Measurements from ENCODE around the gene SCARB1. TPM values are rescaled to one million over a fixed set of nuclear protein-coding genes. Genes with fewer than 3 reads are reported as not detected.

Gene SCARB1
- total and polyA plus RNA-seq, 9 donors = 7.3 to 35.5 (median 25.7) TPM

GRCh38 chr12:124813782-124814181, 49.9 kb downstream of the SCARB1 start:
- 100% methylated on average over 1 of the region's 3 CpGs for WGBS (ENCODE audit: insufficient coverage)
- Histone ChIP-seq H3K36me3 (ENCODE audit: control insufficient read depth, insufficient read depth, low read length) (peaks cover 26% of the 10 kb centered on the region), H3K4me3 (ENCODE audit: low read length) (no peak overlapping the region), H3K9me3 (replicated peaks; ENCODE audit: control insufficient read depth, low read depth, low read length) (no peaks in the 10 kb centered on the region), H3K4me1 (ENCODE audit: control insufficient read depth, insufficient read depth, low read length) (peaks cover 11% of the 10 kb centered on the region), H3K27ac (ENCODE audit: low read length) (no peak overlapping the region), H3K27me3 (ENCODE audit: control insufficient read depth, insufficient read depth, low read length) (no peaks in the 10 kb centered on the region)
- no peak for DNase-seq

- Histone ChIP-seq H3K36me3 (ENCODE audit: control insufficient read depth, insufficient read depth, low read length) (peaks cover 26% of the 10 kb centered on the region), H3K27me3 (ENCODE audit: control insufficient read depth, insufficient read depth, low read length) (no peaks in the 10 kb centered on the region), H3K9me3 (replicated peaks; ENCODE audit: control insufficient read depth, low read depth, low read length) (no peaks in the 10 kb centered on the region), H3K27ac (ENCODE audit: low read length) (no peak overlapping the region), H3K4me1 (ENCODE audit: control insufficient read depth, insufficient read depth, low read length) (peaks cover 11% of the 10 kb centered on the region), H3K4me3 (ENCODE audit: low read length) (no peak overlapping the region)
- no CpG with 5 or more reads among the region's 2 CpGs for WGBS (ENCODE audit: insufficient coverage)
- DNase-seq = no peak
These were observed 50.7 kb downstream of the SCARB1 start for GRCh38 chr12:124812979-124813378.

- Histone ChIP-seq H3K4me3 (ENCODE audit: low read length) (no peak overlapping the region), H3K27ac (ENCODE audit: low read length) (no peak overlapping the region), H3K27me3 (ENCODE audit: control insufficient read depth, insufficient read depth, low read length) (no peaks in the 10 kb centered on the region), H3K36me3 (ENCODE audit: control insufficient read depth, insufficient read depth, low read length) (peaks cover 29% of the 10 kb centered on the region), H3K4me1 (ENCODE audit: control insufficient read depth, insufficient read depth, low read length) (peaks cover 11% of the 10 kb centered on the region), H3K9me3 (replicated peaks; ENCODE audit: control insufficient read depth, low read depth, low read length) (no peaks in the 10 kb centered on the region)
- WGBS (ENCODE audit: insufficient coverage) = 96% methylated on average over 7 of the region's 9 CpGs
- no peak for DNase-seq
These were observed 51.3 kb downstream of the SCARB1 start for GRCh38 chr12:124812356-124812755.

GRCh38 chr12:124811633-124812032, 52.0 kb downstream of the SCARB1 start:
- no peak for DNase-seq
- Histone ChIP-seq H3K9me3 (replicated peaks; ENCODE audit: control insufficient read depth, low read depth, low read length) (no peaks in the 10 kb centered on the region), H3K4me1 (ENCODE audit: control insufficient read depth, insufficient read depth, low read length) (peaks cover 11% of the 10 kb centered on the region), H3K4me3 (ENCODE audit: low read length) (no peak overlapping the region), H3K36me3 (ENCODE audit: control insufficient read depth, insufficient read depth, low read length) (peaks cover 33% of the 10 kb centered on the region), H3K27ac (ENCODE audit: low read length) (no peak overlapping the region), H3K27me3 (ENCODE audit: control insufficient read depth, insufficient read depth, low read length) (no peaks in the 10 kb centered on the region)
- 60% methylated on average over 3 of the region's 13 CpGs for WGBS (ENCODE audit: insufficient coverage)

GRCh38 chr12:124809878-124810277, 53.8 kb downstream of the SCARB1 start:
- Histone ChIP-seq H3K27ac (ENCODE audit: low read length) (no peak overlapping the region), H3K27me3 (ENCODE audit: control insufficient read depth, insufficient read depth, low read length) (no peaks in the 10 kb centered on the region), H3K36me3 (ENCODE audit: control insufficient read depth, insufficient read depth, low read length) (peaks cover 42% of the 10 kb centered on the region), H3K4me3 (ENCODE audit: low read length) (no peak overlapping the region), H3K4me1 (ENCODE audit: control insufficient read depth, insufficient read depth, low read length) (peaks cover under 1% of the 10 kb centered on the region), H3K9me3 (replicated peaks; ENCODE audit: control insufficient read depth, low read depth, low read length) (no peaks in the 10 kb centered on the region)
- 93% methylated on average over 6 of the region's 8 CpGs for WGBS (ENCODE audit: insufficient coverage)
- no peak for DNase-seq

- no peak for DNase-seq
- Histone ChIP-seq H3K36me3 (ENCODE audit: control insufficient read depth, insufficient read depth, low read length) (peaks cover 45% of the 10 kb centered on the region), H3K4me1 (ENCODE audit: control insufficient read depth, insufficient read depth, low read length) (peaks cover 5% of the 10 kb centered on the region), H3K4me3 (ENCODE audit: low read length) (no peak overlapping the region), H3K27ac (ENCODE audit: low read length) (no peak overlapping the region), H3K9me3 (replicated peaks; ENCODE audit: control insufficient read depth, low read depth, low read length) (no peaks in the 10 kb centered on the region), H3K27me3 (ENCODE audit: control insufficient read depth, insufficient read depth, low read length) (no peaks in the 10 kb centered on the region)
- WGBS (ENCODE audit: insufficient coverage) = 71% methylated on average over 1 of the region's 4 CpGs
These were observed 54.3 kb downstream of the SCARB1 start for GRCh38 chr12:124809391-124809790.

GRCh38 chr12:124808272-124808671, 55.4 kb downstream of the SCARB1 start:
- no peaks in the 10 kb centered on the region for H3K9me3 ChIP-seq (replicated peaks; ENCODE audit: control insufficient read depth, low read depth, low read length)
- peaks cover 11% of the 10 kb centered on the region for H3K4me1 ChIP-seq (ENCODE audit: control insufficient read depth, insufficient read depth, low read length)
- H3K27ac ChIP-seq (ENCODE audit: low read length) = no peak overlapping the region
- peaks cover 37% of the 10 kb centered on the region for H3K36me3 ChIP-seq (ENCODE audit: control insufficient read depth, insufficient read depth, low read length)
- no peak overlapping the region for H3K4me3 ChIP-seq (ENCODE audit: low read length)
- H3K27me3 ChIP-seq (ENCODE audit: control insufficient read depth, insufficient read depth, low read length) = no peaks in the 10 kb centered on the region
- 83% methylated on average over 1 of the region's 2 CpGs for WGBS (ENCODE audit: insufficient coverage)
- no peak for DNase-seq

- no peak overlapping the region for H3K27ac ChIP-seq (ENCODE audit: low read length)
- H3K27me3 ChIP-seq (ENCODE audit: control insufficient read depth, insufficient read depth, low read length) = no peaks in the 10 kb centered on the region
- H3K36me3 ChIP-seq (ENCODE audit: control insufficient read depth, insufficient read depth, low read length) = peaks cover 22% of the 10 kb centered on the region
- no peak overlapping the region for H3K4me3 ChIP-seq (ENCODE audit: low read length)
- peaks cover 11% of the 10 kb centered on the region for H3K4me1 ChIP-seq (ENCODE audit: control insufficient read depth, insufficient read depth, low read length)
- no peak for DNase-seq
- 85% methylated on average over 19 of the region's 25 CpGs for WGBS (ENCODE audit: insufficient coverage)
- H3K9me3 ChIP-seq (replicated peaks; ENCODE audit: control insufficient read depth, low read depth, low read length) = no peaks in the 10 kb centered on the region
These were observed 57.6 kb downstream of the SCARB1 start for GRCh38 chr12:124805876-124806668.

- no peak overlapping the region for H3K4me3 ChIP-seq (ENCODE audit: low read length)
- DNase-seq = no peak
- peaks cover 26% of the 10 kb centered on the region for H3K36me3 ChIP-seq (ENCODE audit: control insufficient read depth, insufficient read depth, low read length)
- WGBS (ENCODE audit: insufficient coverage) = 96% methylated on average over 3 of the region's 3 CpGs
- H3K27ac ChIP-seq (ENCODE audit: low read length) = no peak overlapping the region
- H3K4me1 ChIP-seq (ENCODE audit: control insufficient read depth, insufficient read depth, low read length) = peaks cover 11% of the 10 kb centered on the region
- no peaks in the 10 kb centered on the region for H3K27me3 ChIP-seq (ENCODE audit: control insufficient read depth, insufficient read depth, low read length)
- no peaks in the 10 kb centered on the region for H3K9me3 ChIP-seq (replicated peaks; ENCODE audit: control insufficient read depth, low read depth, low read length)
These were observed 58.6 kb downstream of the SCARB1 start for GRCh38 chr12:124805050-124805449.

- 55% methylated on average over 8 of the region's 9 CpGs for WGBS (ENCODE audit: insufficient coverage)
- no peaks in the 10 kb centered on the region for H3K27me3 ChIP-seq (ENCODE audit: control insufficient read depth, insufficient read depth, low read length)
- peaks cover 11% of the 10 kb centered on the region for H3K4me1 ChIP-seq (ENCODE audit: control insufficient read depth, insufficient read depth, low read length)
- H3K36me3 ChIP-seq (ENCODE audit: control insufficient read depth, insufficient read depth, low read length) = peaks cover 29% of the 10 kb centered on the region
- peak; percentile 68 for DNase-seq
- H3K4me3 ChIP-seq (ENCODE audit: low read length) = no peak overlapping the region
- no peaks in the 10 kb centered on the region for H3K9me3 ChIP-seq (replicated peaks; ENCODE audit: control insufficient read depth, low read depth, low read length)
- H3K27ac ChIP-seq (ENCODE audit: low read length) = peak overlapping the region; percentile 42
These were observed 59.5 kb downstream of the SCARB1 start for GRCh38 chr12:124804011-124804621.

Data from muscle of leg (tissue), 11 donors.